SU-DHL-6 (cell line): ENCODE results near the gene ROR1.

ENCODE experiments used
- CTCF ChIP-seq: fragments of 200-600 bp; sonication (generic); IDR thresholded peaks from one replicate; pipeline ENCODE4 v1.5.1; 2017; ENCODE audit warnings: antibody characterized with exemption, mild to moderate bottlenecking, low read length, moderate library complexity; ENCODE audit not compliant: insufficient read depth, poor library complexity, severe bottlenecking
- EZH2phosphoT487 ChIP-seq: fragments of 200-600 bp; sonication (generic), shearing (Covaris generic); conservative IDR thresholded peaks from 2 replicates; pipeline ENCODE4 v1.6.1; 2018; ENCODE audit warnings: mild to moderate bottlenecking, antibody characterized with exemption, low read length, moderate library complexity, mixed read lengths

DNA sequence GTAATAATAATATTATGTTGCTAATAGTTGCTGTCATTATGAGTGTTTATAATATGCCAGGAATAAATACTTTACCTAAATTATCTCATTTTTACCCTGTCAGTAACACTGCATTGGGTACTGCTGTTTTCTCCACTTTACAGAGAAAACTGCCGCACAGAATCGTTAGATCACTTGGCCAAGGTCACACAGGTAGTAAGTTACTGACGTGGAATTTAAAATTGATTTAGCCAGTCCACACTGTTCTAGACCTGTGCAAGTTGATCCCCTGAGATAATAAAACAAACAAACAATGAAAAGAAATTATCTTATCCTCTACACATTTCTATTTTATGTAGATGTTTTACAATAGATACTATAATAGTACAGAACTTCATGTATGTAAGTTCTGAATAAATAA, 174.1 kb downstream of the ROR1 start:
- TF ChIP-seq CTCF (no peak), EZH2phosphoT487 (no peak)
